ENCODE data around the gene LURAP1L. TPM values are rescaled to one million over a fixed set of nuclear protein-coding genes. Genes with fewer than 3 reads are reported as not detected.

Gene LURAP1L
- total RNA-seq, 1 experiment from 2014 or later = 0.13 TPM

DNA sequence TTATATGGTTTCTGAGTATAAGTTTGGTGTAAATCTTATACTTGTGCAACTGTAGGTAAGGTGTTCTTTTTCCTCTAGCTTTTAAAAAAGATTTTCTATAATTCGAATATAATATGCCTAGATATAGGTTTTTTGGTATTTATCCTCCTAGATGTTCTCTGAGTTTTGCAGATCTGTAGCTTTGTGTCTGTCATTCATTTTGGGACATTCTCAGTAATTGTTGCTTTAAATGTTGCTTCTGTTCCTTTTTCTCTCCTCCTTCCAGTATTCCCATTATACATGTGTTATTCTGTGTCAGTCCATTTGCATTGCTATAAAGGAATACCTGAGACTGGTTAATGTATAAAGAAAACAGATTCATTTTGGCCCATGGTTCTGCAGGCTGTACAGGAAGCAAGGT lies 33.7 kb downstream of the LURAP1L start:
- no peak overlapping the region for H3K27ac Mint-ChIP-seq

More for the DNA sequence above, 33.7 kb downstream of the LURAP1L start:
- Histone ChIP-seq H2BK12ac (ENCODE audit: insufficient read length, low read depth, low read length) (no peak overlapping the region), H3K79me2 (ENCODE audit: insufficient read depth, low read length) (no peaks in the 10 kb centered on the region), H3K4ac (ENCODE audit: low read depth, low read length) (no peak overlapping the region), H3K4me1 (ENCODE audit: insufficient read depth, low read length) (no peaks in the 10 kb centered on the region), H2AFZ (ENCODE audit: low read length) (no peak overlapping the region), H3K9ac (ENCODE audit: extremely low read depth, insufficient read length, low read length) (no peak overlapping the region), H3K23me2 (ENCODE audit: insufficient read length, low read depth, low read length, poor library complexity, severe bottlenecking) (no peaks in the 10 kb centered on the region), H3K27me3 (ENCODE audit: insufficient read depth, low read length) (no peaks in the 10 kb centered on the region), H3K18ac (ENCODE audit: insufficient read length, low read depth, low read length) (no peak overlapping the region), H3K9me3 (ENCODE audit: control insufficient read depth, low read depth, low read length) (no peaks in the 10 kb centered on the region), H3K4me2 (ENCODE audit: insufficient read depth, insufficient read length, low read length) (no peak overlapping the region), H4K5ac (ENCODE audit: insufficient read length, low read depth, low read length) (no peak overlapping the region), H3K14ac (ENCODE audit: insufficient read depth, low read length) (no peak overlapping the region), H3K27ac (ENCODE audit: insufficient read length, low read depth, low read length) (no peak overlapping the region), H4K91ac (ENCODE audit: insufficient read length, low read depth, low read length) (no peak overlapping the region), H2BK120ac (ENCODE audit: low read depth, low read length, poor library complexity, severe bottlenecking) (no peak overlapping the region), H4K20me1 (ENCODE audit: control insufficient read depth, insufficient read depth, insufficient read length) (no peaks in the 10 kb centered on the region), H2BK20ac (ENCODE audit: low read depth, low read length, poor library complexity, severe bottlenecking) (no peak overlapping the region), H3K56ac (ENCODE audit: insufficient read length, low read depth, low read length) (no peak overlapping the region), H2AK5ac (ENCODE audit: insufficient read length, low read length) (no peak overlapping the region), H2BK15ac (ENCODE audit: low read depth, low read length) (no peak overlapping the region), H3K79me1 (ENCODE audit: insufficient read depth, low read depth, low read length, poor library complexity, severe bottlenecking) (no peaks in the 10 kb centered on the region), H3T11ph (ENCODE audit: low read length) (no peak overlapping the region), H2BK5ac (ENCODE audit: insufficient read length, low read length) (no peak overlapping the region), H4K8ac (replicated peaks; ENCODE audit: insufficient read length, low read depth, low read length) (no peak overlapping the region), H3K23ac (ENCODE audit: insufficient read length, low read depth, low read length) (no peak overlapping the region)
- no peaks in the 10 kb centered on the region for H3K9me3 Mint-ChIP-seq
- no peaks in the 10 kb centered on the region for H3K27me3 Mint-ChIP-seq (ENCODE audit: low read depth)
- no peaks in the 10 kb centered on the region for H3K36me3 Mint-ChIP-seq (ENCODE audit: insufficient read depth in 1 of 3, low read depth in 3 of 3)
- TF ChIP-seq, protein P1, sequence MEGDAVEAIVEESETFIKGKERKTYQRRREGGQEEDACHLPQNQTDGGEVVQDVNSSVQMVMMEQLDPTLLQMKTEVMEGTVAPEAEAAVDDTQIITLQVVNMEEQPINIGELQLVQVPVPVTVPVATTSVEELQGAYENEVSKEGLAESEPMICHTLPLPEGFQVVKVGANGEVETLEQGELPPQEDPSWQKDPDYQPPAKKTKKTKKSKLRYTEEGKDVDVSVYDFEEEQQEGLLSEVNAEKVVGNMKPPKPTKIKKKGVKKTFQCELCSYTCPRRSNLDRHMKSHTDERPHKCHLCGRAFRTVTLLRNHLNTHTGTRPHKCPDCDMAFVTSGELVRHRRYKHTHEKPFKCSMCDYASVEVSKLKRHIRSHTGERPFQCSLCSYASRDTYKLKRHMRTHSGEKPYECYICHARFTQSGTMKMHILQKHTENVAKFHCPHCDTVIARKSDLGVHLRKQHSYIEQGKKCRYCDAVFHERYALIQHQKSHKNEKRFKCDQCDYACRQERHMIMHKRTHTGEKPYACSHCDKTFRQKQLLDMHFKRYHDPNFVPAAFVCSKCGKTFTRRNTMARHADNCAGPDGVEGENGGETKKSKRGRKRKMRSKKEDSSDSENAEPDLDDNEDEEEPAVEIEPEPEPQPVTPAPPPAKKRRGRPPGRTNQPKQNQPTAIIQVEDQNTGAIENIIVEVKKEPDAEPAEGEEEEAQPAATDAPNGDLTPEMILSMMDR (conservative IDR thresholded peaks at IDR 0.05) = no peak
- WGBS (ENCODE audit: extremely low coverage, insufficient read length, low lambda C conversion rate) = no CpG with 5 or more reads among the region's 1 CpG
- H3K4me1 Mint-ChIP-seq = no peaks in the 10 kb centered on the region
- DNase-seq = no peak
- H3K4me3 Mint-ChIP-seq = no peak overlapping the region

Measured in H9 (cell line).